ENCODE data around the gene TMIGD3. TPM values are rescaled to one million over a fixed set of nuclear protein-coding genes. Genes with fewer than 3 reads are reported as not detected.

The TMIGD3 gene
- total RNA-seq, 1 donor from 2014 or later = 13.7 TPM

- DNase-seq (ENCODE audit: low spot score) = no peak
Observed at GRCh38 chr1:111476214-111476613, 27.2 kb downstream of the TMIGD3 start.

GRCh38 chr1:111475701-111476100 is 27.7 kb downstream of the TMIGD3 start:
- no peak for DNase-seq (ENCODE audit: low spot score)

- DNase-seq (ENCODE audit: low spot score) = no peak
Observed at GRCh38 chr1:111474521-111474920, 28.9 kb downstream of the TMIGD3 start.

- DNase-seq (ENCODE audit: low spot score) = no peak
Observed at GRCh38 chr1:111474106-111474505, 29.3 kb downstream of the TMIGD3 start.

- no peak for DNase-seq (ENCODE audit: low spot score)
Observed at GRCh38 chr1:111471538-111471937, 31.9 kb downstream of the TMIGD3 start.

GRCh38 chr1:111471012-111471411 is 32.4 kb downstream of the TMIGD3 start:
- DNase-seq (ENCODE audit: low spot score) = no peak

GRCh38 chr1:111470596-111470995 is 32.8 kb downstream of the TMIGD3 start:
- no peak for DNase-seq (ENCODE audit: low spot score)

GRCh38 chr1:111469539-111469938 is 33.9 kb downstream of the TMIGD3 start:
- DNase-seq (ENCODE audit: low spot score) = no peak

- no peak for DNase-seq (ENCODE audit: low spot score)
Observed at GRCh38 chr1:111468717-111469100, 34.7 kb downstream of the TMIGD3 start.

- no peak for DNase-seq (ENCODE audit: low spot score)
Observed at GRCh38 chr1:111467865-111468716, 35.3 kb downstream of the TMIGD3 start.

- no peak for DNase-seq (ENCODE audit: low spot score)
Observed at GRCh38 chr1:111466480-111466879, 37.0 kb downstream of the TMIGD3 start.

- no peak for DNase-seq (ENCODE audit: low spot score)
Observed at GRCh38 chr1:111465754-111466153, 37.7 kb downstream of the TMIGD3 start.

GRCh38 chr1:111463029-111463683 is 40.3 kb downstream of the TMIGD3 start:
- DNase-seq (ENCODE audit: low spot score) = no peak

GRCh38 chr1:111462370-111463028 is 40.9 kb downstream of the TMIGD3 start:
- DNase-seq (ENCODE audit: low spot score) = no peak

- DNase-seq (ENCODE audit: low spot score) = no peak
Observed at GRCh38 chr1:111461765-111462164, 41.7 kb downstream of the TMIGD3 start.

GRCh38 chr1:111455642-111456031 is 47.8 kb downstream of the TMIGD3 start:
- DNase-seq (ENCODE audit: low spot score) = no peak

GRCh38 chr1:111454859-111455641 is 48.4 kb downstream of the TMIGD3 start:
- no peak for DNase-seq (ENCODE audit: low spot score)

- DNase-seq (ENCODE audit: low spot score) = no peak
Observed at GRCh38 chr1:111453706-111454105, 49.7 kb downstream of the TMIGD3 start.

- no peak for DNase-seq (ENCODE audit: low spot score)
Observed at GRCh38 chr1:111452581-111452980, 50.9 kb downstream of the TMIGD3 start.

GRCh38 chr1:111450185-111450584 is 53.2 kb downstream of the TMIGD3 start:
- no peak for DNase-seq (ENCODE audit: low spot score)

- no peak for DNase-seq (ENCODE audit: low spot score)
Observed at GRCh38 chr1:111449703-111450017, 53.8 kb downstream of the TMIGD3 start.

All from mesenteric fat pad (tissue), 1 donor.